ENCODE measurements around the gene C15orf40.
"Not testable (repeated sequence)": the region's sequence is repeated elsewhere in the genome, so short reads cannot be mapped to it uniquely, and the experiment has no call there.

C15orf40 gene

GRCh38 chr15:82950295-82950694 lies 61.1 kb downstream of the C15orf40 start:
- no peak for TF ChIP-seq CTCF (IDR thresholded peaks at IDR 0.05; ENCODE audit: low read length, missing control alignments)
- H3K4me3 ChIP-seq (replicated peaks; ENCODE audit: low read depth, low read length), result no peak overlapping the region
- no peak for DNase-seq (ENCODE audit: low read depth)

- H3K4me3 ChIP-seq (replicated peaks; ENCODE audit: low read depth, low read length), result no peak overlapping the region
- TF ChIP-seq CTCF (IDR thresholded peaks at IDR 0.05; ENCODE audit: low read length, missing control alignments), result no peak
- DNase-seq (ENCODE audit: low read depth), result no peak
Observed at GRCh38 chr15:82946155-82946701, 65.2 kb downstream of the C15orf40 start.

GRCh38 chr15:82945326-82945725 lies 66.1 kb downstream of the C15orf40 start:
- TF ChIP-seq CTCF (IDR thresholded peaks at IDR 0.05; ENCODE audit: low read length, missing control alignments), result no peak
- H3K4me3 ChIP-seq (replicated peaks; ENCODE audit: low read depth, low read length), result no peak overlapping the region
- DNase-seq (ENCODE audit: low read depth), result no peak

GRCh38 chr15:82944821-82945220 lies 66.6 kb downstream of the C15orf40 start:
- no peak for TF ChIP-seq CTCF (IDR thresholded peaks at IDR 0.05; ENCODE audit: low read length, missing control alignments)
- H3K4me3 ChIP-seq (replicated peaks; ENCODE audit: low read depth, low read length), result no peak overlapping the region
- no peak for DNase-seq (ENCODE audit: low read depth)

GRCh38 chr15:82944056-82944455 lies 67.4 kb downstream of the C15orf40 start:
- no peak overlapping the region for H3K4me3 ChIP-seq (replicated peaks; ENCODE audit: low read depth, low read length)
- no peak for TF ChIP-seq CTCF (IDR thresholded peaks at IDR 0.05; ENCODE audit: low read length, missing control alignments)
- no peak for DNase-seq (ENCODE audit: low read depth)

GRCh38 chr15:82943176-82943575 lies 68.3 kb downstream of the C15orf40 start:
- no peak for TF ChIP-seq CTCF (IDR thresholded peaks at IDR 0.05; ENCODE audit: low read length, missing control alignments)
- DNase-seq (ENCODE audit: low read depth), result no peak
- H3K4me3 ChIP-seq (replicated peaks; ENCODE audit: low read depth, low read length), result no peak overlapping the region

- H3K4me3 ChIP-seq (replicated peaks; ENCODE audit: low read depth, low read length), result no peak overlapping the region
- TF ChIP-seq CTCF (IDR thresholded peaks at IDR 0.05; ENCODE audit: low read length, missing control alignments), result no peak
- no peak for DNase-seq (ENCODE audit: low read depth)
Observed at GRCh38 chr15:82942691-82943090, 68.7 kb downstream of the C15orf40 start.

GRCh38 chr15:82939678-82940077 lies 71.8 kb downstream of the C15orf40 start:
- DNase-seq (ENCODE audit: low read depth); H3K4me3 ChIP-seq (replicated peaks; ENCODE audit: low read depth, low read length): not testable (repeated sequence)
